Gastroesophageal sphincter (tissue), 3 donors: ENCODE data around the gene NCKAP5.

Experiments used
- CTCF ChIP-seq, 4 experiments: fragments of 200-600 bp in 2 of 4; fragments of 450-650 bp in 2 of 4; sonication (generic) in 1 of 4; IDR thresholded peaks; one replicate each; pipeline ENCODE4 v1.5.1; 2017 to 2019; ENCODE audit warnings: antibody characterized with exemption in 4 of 4, mild to moderate bottlenecking in 2 of 4, moderate library complexity in 2 of 4
- POLR2AphosphoS5 ChIP-seq: sonication (generic); formaldehyde crosslinking; IDR thresholded peaks from one replicate; pipeline ENCODE4 v1.6.1; 2017; ENCODE audit warnings: antibody characterized with exemption

GRCh38 chr2:133462811-133463210, 105.5 kb downstream of the NCKAP5 start:
- no peak for TF ChIP-seq POLR2AphosphoS5
- TF ChIP-seq CTCF (IDR thresholded peaks at IDR 0.05) = no peak
